Measurements from ENCODE around the gene IL9. TPM values are rescaled to one million over a fixed set of nuclear protein-coding genes. Genes with fewer than 3 reads are reported as not detected.

Gene IL9
- total and polyA plus RNA-seq, 2 of the 13 experiments (the other 11 are each of a cell fraction or from before 2014, with no cell fraction given) = not detected

GRCh38 chr5:135894276-135894675, 1.4 kb downstream of the IL9 start:
- FAIRE-seq (no peak), ATAC-seq (no peak), DNase-seq (ENCODE audit: low spot score) (no peak)
- ChIA-PET CTCF (ENCODE audit: low intra/inter-chr PET ratio, low total read pairs) (no interaction called here), POLR2A (no interaction called here)
- Histone ChIP-seq H3K27me3 (ENCODE audit: control insufficient read depth in 1 of 2, insufficient read depth in 2 of 2, low read length in 2 of 2) (peaks cover 0 to 7% of the 10 kb centered on the region in 2 experiments; a peak in 4 of 5 replicates), H4K20me1 (ENCODE audit: insufficient read depth, low read length) (no peaks in the 10 kb centered on the region), H3K79me2 (ENCODE audit: insufficient read depth, low read length) (no peaks in the 10 kb centered on the region), H3K9ac (ENCODE audit: insufficient read depth, low read depth, low read length) (no peak overlapping the region), H3K9me3 (ENCODE audit: low read length) (no peaks in the 10 kb centered on the region), H3K4me2 (ENCODE audit: low read depth, low read length) (no peak overlapping the region), H3K36me3 (replicated peaks in 1 of 2; ENCODE audit: control insufficient read depth in 1 of 2, insufficient read depth in 2 of 2, low read length in 2 of 2) (no peaks in the 10 kb centered on the region), H3K4me3 (replicated peaks in 1 of 3; ENCODE audit: insufficient read depth in 1 of 3, low read depth in 2 of 3, low read length in 3 of 3) (no peak overlapping the region), H3K27ac (ENCODE audit: extremely low read length, insufficient read depth, low read length) (no peak overlapping the region), H3K4me1 (ENCODE audit: insufficient read depth, low read length) (peaks cover 16% of the 10 kb centered on the region), H2AFZ (ENCODE audit: low read length) (no peak overlapping the region)
- WGBS (ENCODE audit: low lambda C conversion rate) = 54% methylated on average over 7 of the region's 8 CpGs
- no TSS peak for BruUV-seq (replicated peaks)
- in situ Hi-C loops (cut with HindIII; ENCODE audit: extremely low pct_ligation_motif_present, low pct_unique_long_range_greater_than_20kb) = no loop called here
- intact Hi-C loops (cut with micrococcal nuclease; ENCODE audit: unreplicated experiment) = loop anchor here (2.0 kb wide), 1 partner anchor 95 kb away; no protein-coding TSS in a partner anchor
- TF ChIP-seq, protein P1, sequence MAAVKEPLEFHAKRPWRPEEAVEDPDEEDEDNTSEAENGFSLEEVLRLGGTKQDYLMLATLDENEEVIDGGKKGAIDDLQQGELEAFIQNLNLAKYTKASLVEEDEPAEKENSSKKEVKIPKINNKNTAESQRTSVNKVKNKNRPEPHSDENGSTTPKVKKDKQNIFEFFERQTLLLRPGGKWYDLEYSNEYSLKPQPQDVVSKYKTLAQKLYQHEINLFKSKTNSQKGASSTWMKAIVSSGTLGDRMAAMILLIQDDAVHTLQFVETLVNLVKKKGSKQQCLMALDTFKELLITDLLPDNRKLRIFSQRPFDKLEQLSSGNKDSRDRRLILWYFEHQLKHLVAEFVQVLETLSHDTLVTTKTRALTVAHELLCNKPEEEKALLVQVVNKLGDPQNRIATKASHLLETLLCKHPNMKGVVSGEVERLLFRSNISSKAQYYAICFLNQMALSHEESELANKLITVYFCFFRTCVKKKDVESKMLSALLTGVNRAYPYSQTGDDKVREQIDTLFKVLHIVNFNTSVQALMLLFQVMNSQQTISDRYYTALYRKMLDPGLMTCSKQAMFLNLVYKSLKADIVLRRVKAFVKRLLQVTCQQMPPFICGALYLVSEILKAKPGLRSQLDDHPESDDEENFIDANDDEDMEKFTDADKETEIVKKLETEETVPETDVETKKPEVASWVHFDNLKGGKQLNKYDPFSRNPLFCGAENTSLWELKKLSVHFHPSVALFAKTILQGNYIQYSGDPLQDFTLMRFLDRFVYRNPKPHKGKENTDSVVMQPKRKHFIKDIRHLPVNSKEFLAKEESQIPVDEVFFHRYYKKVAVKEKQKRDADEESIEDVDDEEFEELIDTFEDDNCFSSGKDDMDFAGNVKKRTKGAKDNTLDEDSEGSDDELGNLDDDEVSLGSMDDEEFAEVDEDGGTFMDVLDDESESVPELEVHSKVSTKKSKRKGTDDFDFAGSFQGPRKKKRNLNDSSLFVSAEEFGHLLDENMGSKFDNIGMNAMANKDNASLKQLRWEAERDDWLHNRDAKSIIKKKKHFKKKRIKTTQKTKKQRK (IDR thresholded peaks at IDR 0.05; ENCODE audit: low read length) = no peak
- TF ChIP-seq ZNF101 (CRISPR knock-in tag; IDR thresholded peaks at IDR 0.05; ENCODE audit: borderline replicate concordance, low read depth) (no peak), ZBTB7B (CRISPR knock-in tag; IDR thresholded peaks at IDR 0.05) (no peak), ZNF333 (CRISPR knock-in tag; IDR thresholded peaks at IDR 0.05; ENCODE audit: borderline replicate concordance) (no peak), YEATS4 (CRISPR knock-in tag; IDR thresholded peaks at IDR 0.05; ENCODE audit: borderline replicate concordance) (no peak), ZNF687 (CRISPR knock-in tag; IDR thresholded peaks at IDR 0.05) (no peak), ARID3A (IDR thresholded peaks at IDR 0.05; ENCODE audit: low read depth, low read length) (no peak), WIZ (CRISPR knock-in tag; IDR thresholded peaks at IDR 0.05) (no peak)
